Osteocyte (in vitro differentiated cells): ENCODE measurements around the gene IGSF9. TPM values are rescaled to one million over a fixed set of nuclear protein-coding genes. Genes with fewer than 3 reads are reported as not detected.

Experiments used
- DNase-seq: peaks from one replicate; pipeline ENCODE4 v3.0.0; 2021; ENCODE audit warnings: mixed read lengths; ENCODE audit not compliant: unreplicated experiment; ENCODE audit errors: extremely low spot score
- H3K27ac Mint-ChIP-seq: one replicate; pipeline ENCODE4 v1.8.0; 2021; ENCODE audit warnings: mild to moderate bottlenecking, mixed read lengths; ENCODE audit not compliant: unreplicated experiment
- H3K27me3 Mint-ChIP-seq: one replicate; pipeline ENCODE4 v1.8.0; 2021; ENCODE audit warnings: mixed read lengths; ENCODE audit not compliant: unreplicated experiment
- H3K36me3 Mint-ChIP-seq: one replicate; pipeline ENCODE4 v1.8.0; 2021; ENCODE audit warnings: mixed read lengths; ENCODE audit not compliant: unreplicated experiment
- H3K4me1 Mint-ChIP-seq: one replicate; pipeline ENCODE4 v1.8.0; 2021; ENCODE audit warnings: mixed read lengths; ENCODE audit not compliant: unreplicated experiment
- H3K4me3 Mint-ChIP-seq: one replicate; pipeline ENCODE4 v1.8.0; 2021; ENCODE audit warnings: mild to moderate bottlenecking, moderate library complexity, mixed read lengths; ENCODE audit not compliant: unreplicated experiment
- H3K9me3 Mint-ChIP-seq: one replicate; pipeline ENCODE4 v1.8.0; 2021; ENCODE audit warnings: mixed read lengths; ENCODE audit not compliant: unreplicated experiment
- CTCF ChIP-seq: fragments of 200-600 bp; sonication (generic); IDR thresholded peaks from 2 replicates; pipeline ENCODE4 v1.5.0; 2021; ENCODE audit warnings: antibody characterized with exemption, mild to moderate bottlenecking, moderate library complexity
- total RNA-seq: library from RNA; stranded (reverse); gene quantifications from 2 replicates; pipeline ENCODE4 v1.2.1, GENCODE V29; 2021

IGSF9 gene
- total RNA-seq, 1 donor from 2014 or later: not detected

GRCh38 chr1:159935719-159936272 is 9.6 kb downstream of the IGSF9 start:
- H3K4me3 Mint-ChIP-seq: no peak overlapping the region
- no peaks in the 10 kb centered on the region for H3K36me3 Mint-ChIP-seq
- H3K4me1 Mint-ChIP-seq: no peaks in the 10 kb centered on the region
- no peak for DNase-seq
- no peak overlapping the region for H3K27ac Mint-ChIP-seq
- H3K9me3 Mint-ChIP-seq: no peaks in the 10 kb centered on the region
- peaks cover 31% of the 10 kb centered on the region for H3K27me3 Mint-ChIP-seq
- TF ChIP-seq CTCF: no peak

GRCh38 chr1:159935305-159935704 is 10.1 kb downstream of the IGSF9 start:
- H3K27ac Mint-ChIP-seq: no peak overlapping the region
- no peak for DNase-seq
- H3K4me1 Mint-ChIP-seq: no peaks in the 10 kb centered on the region

GRCh38 chr1:159934136-159935039 is 11.0 kb downstream of the IGSF9 start:
- peaks cover 20% of the 10 kb centered on the region for H3K27me3 Mint-ChIP-seq
- no peak for TF ChIP-seq CTCF
- H3K4me3 Mint-ChIP-seq: no peak overlapping the region
- no peak for DNase-seq
- H3K27ac Mint-ChIP-seq: no peak overlapping the region
- H3K9me3 Mint-ChIP-seq: no peaks in the 10 kb centered on the region
- H3K4me1 Mint-ChIP-seq: no peaks in the 10 kb centered on the region
- no peaks in the 10 kb centered on the region for H3K36me3 Mint-ChIP-seq

More at GRCh38 chr1:159935305-159935704, 10.1 kb downstream of the IGSF9 start:
- Mint-ChIP-seq H3K4me3 (no peak overlapping the region), H3K27me3 (peaks cover 28% of the 10 kb centered on the region), H3K36me3 (no peaks in the 10 kb centered on the region), H3K9me3 (no peaks in the 10 kb centered on the region)
- TF ChIP-seq CTCF: no peak

GRCh38 chr1:159933347-159933746 is 12.1 kb downstream of the IGSF9 start:
- H3K4me1 Mint-ChIP-seq: no peaks in the 10 kb centered on the region
- peaks cover 15% of the 10 kb centered on the region for H3K27me3 Mint-ChIP-seq
- DNase-seq: no peak
- H3K36me3 Mint-ChIP-seq: no peaks in the 10 kb centered on the region
- no peaks in the 10 kb centered on the region for H3K9me3 Mint-ChIP-seq
- H3K4me3 Mint-ChIP-seq: no peak overlapping the region
- H3K27ac Mint-ChIP-seq: no peak overlapping the region
- TF ChIP-seq CTCF: no peak
